Smooth muscle cell (in vitro differentiated cells): ENCODE measurements around the gene C1QL3. TPM values are rescaled to one million over a fixed set of nuclear protein-coding genes. Genes with fewer than 3 reads are reported as not detected.
A peak's percentile ranks its signal among the peaks of the same experiment; 100 is the strongest.

ENCODE experiments used
- DNase-seq: peaks from one replicate; lab custom pipeline; 2025; ENCODE audit not compliant: unreplicated experiment; lab: John Stamatoyannopoulos, UW
- H2AFZ ChIP-seq: fragments of 200-600 bp; sonication (generic); 2 replicates; pipeline ENCODE4 v1.6.0; 2016; ENCODE audit warnings: antibody characterized with exemption, low read depth, mild to moderate bottlenecking
- H3F3A ChIP-seq: fragments of 200-600 bp; sonication (generic); 2 replicates; pipeline ENCODE4 v1.6.0; 2017; ENCODE audit warnings: antibody characterized with exemption, low read depth
- H3K27ac ChIP-seq: fragments of 200-600 bp; sonication (generic); 2 replicates; pipeline ENCODE4 v1.5.1; 2016; ENCODE audit warnings: low read depth, mild to moderate bottlenecking
- H3K27me3 ChIP-seq: fragments of 200-600 bp; sonication (generic); 2 replicates; pipeline ENCODE4 v1.6.1; 2016; ENCODE audit warnings: low read depth, mild to moderate bottlenecking
- H3K36me3 ChIP-seq: fragments of 200-600 bp; sonication (generic); 2 replicates; pipeline ENCODE4 v1.5.1; 2016; ENCODE audit warnings: low read depth
- H3K4me1 ChIP-seq: fragments of 200-600 bp; sonication (generic); 2 replicates; pipeline ENCODE4 v1.5.1; 2016; ENCODE audit warnings: low read depth
- H3K4me2 ChIP-seq: fragments of 200-600 bp; sonication (generic); 2 replicates; pipeline ENCODE4 v1.6.0; 2016; ENCODE audit warnings: mild to moderate bottlenecking
- H3K4me3 ChIP-seq: fragments of 200-600 bp; sonication (generic); 2 replicates; pipeline ENCODE4 v1.5.1; 2016; ENCODE audit warnings: mild to moderate bottlenecking
- H3K79me2 ChIP-seq: fragments of 200-600 bp; sonication (generic); 2 replicates; pipeline ENCODE4 v1.6.0; 2016; ENCODE audit warnings: low read depth, mild to moderate bottlenecking
- H3K9ac ChIP-seq: fragments of 200-600 bp; sonication (generic); 2 replicates; pipeline ENCODE4 v1.6.0; 2016; ENCODE audit warnings: low read depth
- H3K9me3 ChIP-seq: fragments of 200-600 bp; sonication (generic); replicated peaks from 2 replicates; pipeline ENCODE4 v1.5.1; 2016; ENCODE audit warnings: low read depth
- H4K20me1 ChIP-seq: fragments of 200-600 bp; sonication (generic); 2 replicates; pipeline ENCODE4 v1.6.0; 2016; ENCODE audit warnings: low read depth
- WGBS: methylation state at CpG from one replicate; pipeline ENCODE4 v1.1.7; 2016; ENCODE audit warnings: low lambda C conversion rate; 5-methylcytosine and 5-hydroxymethylcytosine counted together
- polyA plus RNA-seq: library from polyadenylated mRNA; unstranded; fragments of >200 nt; fragmentation: Nextera tagmentation; extraction: Ambion mirVana; gene quantifications from 2 replicates; pipeline ENCODE4 v1.2.1, GENCODE V29; 2016
- total RNA-seq: library from RNA; depleted of rRNA; stranded (reverse); fragments of >200 nt; gene quantifications from 2 replicates; pipeline ENCODE4 v1.2.3, GENCODE V29; 2014
- TF ChIP-seq, protein P1 (sequence below): fragments of 200-600 bp; sonication (generic); IDR thresholded peaks from 2 replicates; pipeline ENCODE4 v1.5.1; 2017; ENCODE audit warnings: borderline replicate concordance, mild to moderate bottlenecking, antibody characterized with exemption; ENCODE audit not compliant: insufficient read depth, poor library complexity, severe bottlenecking

Gene C1QL3
- total and polyA plus RNA-seq, 2 experiments from 2014 or later = 0.34 to 4.0 TPM

DNA sequence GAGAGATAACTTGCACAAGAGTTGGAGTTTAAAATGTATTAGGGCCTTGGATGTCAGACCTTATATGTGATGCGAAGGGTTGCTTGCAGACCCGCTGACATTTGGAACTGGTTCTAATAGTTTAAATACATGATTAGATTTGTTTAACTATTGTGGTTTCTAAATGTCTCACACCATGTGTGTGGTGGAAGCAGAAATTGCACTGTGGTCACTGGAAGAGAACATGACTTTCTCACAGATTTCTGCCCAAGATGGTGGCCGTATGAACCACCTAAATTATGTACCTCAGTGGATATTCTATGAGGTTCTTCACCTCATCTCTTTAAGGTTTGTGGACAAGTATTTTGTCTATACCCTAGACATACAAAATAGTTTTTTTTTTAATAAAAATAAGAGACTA, 8.2 kb upstream of the C1QL3 start:
- H3K4me1 ChIP-seq = peaks cover 5% of the 10 kb centered on the region
- no peaks in the 10 kb centered on the region for H3K79me2 ChIP-seq
- WGBS = 65% methylated on average over 3 of the region's 3 CpGs
- no peak overlapping the region for H3K9ac ChIP-seq
- peaks cover 26% of the 10 kb centered on the region for H3K27me3 ChIP-seq
- no peaks in the 10 kb centered on the region for H3K9me3 ChIP-seq
- no peaks in the 10 kb centered on the region for H4K20me1 ChIP-seq
- no peak overlapping the region for H2AFZ ChIP-seq
- H3K4me3 ChIP-seq = no peak overlapping the region
- no peak for DNase-seq
- no peaks in the 10 kb centered on the region for H3K36me3 ChIP-seq
- H3K4me2 ChIP-seq = no peak overlapping the region
- H3K27ac ChIP-seq = no peak overlapping the region
- TF ChIP-seq, protein P1, sequence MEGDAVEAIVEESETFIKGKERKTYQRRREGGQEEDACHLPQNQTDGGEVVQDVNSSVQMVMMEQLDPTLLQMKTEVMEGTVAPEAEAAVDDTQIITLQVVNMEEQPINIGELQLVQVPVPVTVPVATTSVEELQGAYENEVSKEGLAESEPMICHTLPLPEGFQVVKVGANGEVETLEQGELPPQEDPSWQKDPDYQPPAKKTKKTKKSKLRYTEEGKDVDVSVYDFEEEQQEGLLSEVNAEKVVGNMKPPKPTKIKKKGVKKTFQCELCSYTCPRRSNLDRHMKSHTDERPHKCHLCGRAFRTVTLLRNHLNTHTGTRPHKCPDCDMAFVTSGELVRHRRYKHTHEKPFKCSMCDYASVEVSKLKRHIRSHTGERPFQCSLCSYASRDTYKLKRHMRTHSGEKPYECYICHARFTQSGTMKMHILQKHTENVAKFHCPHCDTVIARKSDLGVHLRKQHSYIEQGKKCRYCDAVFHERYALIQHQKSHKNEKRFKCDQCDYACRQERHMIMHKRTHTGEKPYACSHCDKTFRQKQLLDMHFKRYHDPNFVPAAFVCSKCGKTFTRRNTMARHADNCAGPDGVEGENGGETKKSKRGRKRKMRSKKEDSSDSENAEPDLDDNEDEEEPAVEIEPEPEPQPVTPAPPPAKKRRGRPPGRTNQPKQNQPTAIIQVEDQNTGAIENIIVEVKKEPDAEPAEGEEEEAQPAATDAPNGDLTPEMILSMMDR = no peak
- H3F3A ChIP-seq = no peaks in the 10 kb centered on the region

DNA sequence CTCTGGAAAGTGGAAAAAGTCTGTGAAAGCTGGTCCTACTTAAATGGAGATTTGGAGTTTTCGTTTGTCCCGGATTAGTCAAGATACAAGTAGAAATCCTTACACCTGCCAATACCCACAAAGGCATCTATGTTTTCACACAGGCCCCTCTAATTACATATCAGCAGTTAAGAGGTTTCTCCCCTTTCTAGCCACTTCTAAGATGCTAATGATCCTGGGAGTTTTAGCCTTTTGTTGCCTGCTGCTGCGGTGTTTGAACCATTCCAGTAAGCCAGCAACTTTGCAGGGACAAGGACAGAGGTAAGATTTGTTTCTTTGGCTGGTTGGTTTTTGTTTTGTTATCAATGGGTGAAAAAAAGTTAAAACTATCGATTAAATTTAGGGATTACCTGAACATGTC, 5.8 kb upstream of the C1QL3 start:
- H3K4me2 ChIP-seq = no peak overlapping the region
- no peak for DNase-seq
- H4K20me1 ChIP-seq = no peaks in the 10 kb centered on the region
- no peaks in the 10 kb centered on the region for H3K36me3 ChIP-seq
- no peak overlapping the region for H2AFZ ChIP-seq
- H3K27me3 ChIP-seq = peaks cover 50% of the 10 kb centered on the region
- 67% methylated on average over 4 of the region's 4 CpGs for WGBS
- H3F3A ChIP-seq = no peaks in the 10 kb centered on the region
- H3K4me3 ChIP-seq = no peak overlapping the region
- H3K27ac ChIP-seq = no peak overlapping the region
- TF ChIP-seq, protein P1 = no peak
- H3K79me2 ChIP-seq = no peaks in the 10 kb centered on the region
- H3K9ac ChIP-seq = no peak overlapping the region
- H3K9me3 ChIP-seq = no peaks in the 10 kb centered on the region
- H3K4me1 ChIP-seq = peaks cover 5% of the 10 kb centered on the region

DNA sequence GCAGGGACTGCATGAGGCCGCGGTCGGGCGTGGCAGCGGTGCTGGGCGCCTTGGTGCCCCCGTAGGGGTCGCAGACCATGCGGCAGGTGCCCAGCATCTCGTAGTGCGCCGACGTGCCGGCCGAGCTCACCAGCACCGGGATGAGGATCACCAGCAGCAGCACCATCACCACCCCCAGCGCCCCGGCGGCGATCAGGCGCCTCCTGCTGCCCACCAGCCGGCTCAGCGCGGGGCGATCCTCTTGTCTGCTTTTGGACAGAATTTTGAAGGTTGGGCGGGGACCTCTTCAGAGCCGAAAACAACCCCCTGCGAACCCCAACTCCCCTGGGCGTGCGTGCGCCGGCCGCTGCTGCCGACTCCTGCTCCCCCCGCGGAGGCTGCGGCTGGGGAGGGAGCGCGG, 779 bp downstream of the C1QL3 start:
- no peak overlapping the region for H2AFZ ChIP-seq
- TF ChIP-seq, protein P1 = peak; percentile 14
- H3K4me2 ChIP-seq = peak overlapping the region; percentile 99
- H3K9me3 ChIP-seq = no peaks in the 10 kb centered on the region
- no peak for DNase-seq
- peaks cover 5% of the 10 kb centered on the region for H3K4me1 ChIP-seq
- H3K9ac ChIP-seq = no peak overlapping the region
- H3K27ac ChIP-seq = no peak overlapping the region
- peaks cover 85% of the 10 kb centered on the region for H3K27me3 ChIP-seq
- H3K4me3 ChIP-seq = peak overlapping the region; percentile 62
- H3K36me3 ChIP-seq = no peaks in the 10 kb centered on the region
- peaks cover 6% of the 10 kb centered on the region for H4K20me1 ChIP-seq
- 2% methylated on average over 27 of the region's 39 CpGs for WGBS
- H3K79me2 ChIP-seq = no peaks in the 10 kb centered on the region
- no peaks in the 10 kb centered on the region for H3F3A ChIP-seq

DNA sequence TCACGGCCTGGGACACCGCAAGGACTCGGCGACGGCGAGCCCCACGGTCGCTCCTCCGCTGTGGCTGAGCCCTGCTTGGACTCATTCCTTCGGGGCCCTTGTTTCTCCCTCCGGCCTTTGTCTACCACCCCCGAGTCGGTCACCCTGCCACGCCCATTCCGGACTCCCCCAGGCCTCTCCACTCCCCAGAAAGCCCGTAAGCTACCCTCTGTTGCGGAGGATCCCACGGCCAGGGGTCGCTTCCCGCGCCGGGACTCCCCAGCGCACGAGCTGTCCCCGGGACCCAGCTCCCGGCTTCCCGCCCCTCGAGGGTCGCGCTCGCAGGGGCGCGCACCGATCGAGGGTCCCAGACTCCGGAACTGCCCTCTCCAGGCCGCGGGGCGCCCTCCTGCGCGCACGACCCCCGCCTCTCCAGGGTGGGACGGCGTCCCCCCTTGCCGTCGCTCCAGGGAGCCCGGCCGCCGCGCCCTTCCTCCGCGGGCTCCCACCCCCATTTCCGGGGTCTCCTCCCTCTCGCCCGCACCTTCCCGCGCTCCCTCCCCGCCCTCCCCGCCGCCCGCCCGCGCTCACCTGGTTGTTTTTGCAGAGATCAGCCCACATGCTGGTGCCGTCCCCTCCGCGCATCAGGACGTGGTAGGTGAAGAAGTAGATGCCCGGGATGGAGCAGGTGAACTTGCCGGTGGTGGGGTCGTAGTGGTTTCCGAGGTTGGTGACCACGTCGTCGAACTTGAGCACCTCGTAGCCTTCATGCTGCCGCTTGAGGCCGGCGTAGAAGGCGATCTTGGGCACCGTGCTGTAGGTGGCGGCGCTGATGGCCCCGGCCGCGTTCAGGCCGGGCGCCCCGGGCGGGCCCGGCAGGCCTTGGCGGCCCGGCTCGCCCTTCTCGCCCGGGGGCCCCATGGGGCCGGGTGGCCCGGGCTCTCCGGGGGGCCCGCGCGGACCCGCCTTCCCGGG, 1.5 kb downstream of the C1QL3 start:
- Histone ChIP-seq H3K9ac (no peak overlapping the region), H3F3A (no peaks in the 10 kb centered on the region), H3K27me3 (peaks cover 83% of the 10 kb centered on the region), H3K9me3 (no peaks in the 10 kb centered on the region), H4K20me1 (peaks cover 6% of the 10 kb centered on the region), H3K36me3 (no peaks in the 10 kb centered on the region), H3K4me3 (peak overlapping the region; percentile 62), H3K79me2 (no peaks in the 10 kb centered on the region), H3K4me1 (peaks cover 5% of the 10 kb centered on the region), H3K4me2 (peak overlapping the region; percentile 99), H3K27ac (no peak overlapping the region), H2AFZ (no peak overlapping the region)
- WGBS = 2% methylated on average over 78 of the region's 104 CpGs
- DNase-seq = no peak
- TF ChIP-seq, protein P1 = no peak
